ENCODE data around the gene NT5C1A.

NT5C1A gene

DNA sequence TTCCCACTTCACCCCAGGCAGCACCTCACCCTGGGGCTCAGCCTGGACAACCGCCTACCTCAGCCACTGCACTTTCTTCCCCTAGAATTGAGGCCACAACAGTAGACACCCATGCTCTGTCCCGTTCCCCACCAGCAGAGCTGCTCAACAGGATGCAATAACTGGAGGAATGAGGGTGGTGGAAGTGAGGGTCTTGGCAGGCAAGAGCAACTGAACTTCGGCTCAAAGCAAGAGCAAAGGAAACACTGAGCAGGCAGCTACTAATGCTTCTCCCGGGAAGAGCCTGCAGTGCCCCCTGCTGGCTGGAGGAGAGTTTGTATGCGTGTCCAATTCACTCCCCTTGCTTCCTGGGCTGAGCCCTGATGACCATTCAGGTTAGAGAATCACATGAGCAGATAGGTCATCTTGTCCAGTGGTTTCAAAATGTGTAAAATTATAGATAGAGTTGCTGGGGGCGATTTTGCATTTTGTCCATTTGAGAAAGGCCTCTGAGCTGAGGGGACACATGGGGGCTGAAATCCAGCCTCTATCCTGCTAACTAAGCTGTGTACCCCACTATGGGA is 13.9 kb downstream of the NT5C1A start:
- DNase-seq, result peak; percentile 68

DNA sequence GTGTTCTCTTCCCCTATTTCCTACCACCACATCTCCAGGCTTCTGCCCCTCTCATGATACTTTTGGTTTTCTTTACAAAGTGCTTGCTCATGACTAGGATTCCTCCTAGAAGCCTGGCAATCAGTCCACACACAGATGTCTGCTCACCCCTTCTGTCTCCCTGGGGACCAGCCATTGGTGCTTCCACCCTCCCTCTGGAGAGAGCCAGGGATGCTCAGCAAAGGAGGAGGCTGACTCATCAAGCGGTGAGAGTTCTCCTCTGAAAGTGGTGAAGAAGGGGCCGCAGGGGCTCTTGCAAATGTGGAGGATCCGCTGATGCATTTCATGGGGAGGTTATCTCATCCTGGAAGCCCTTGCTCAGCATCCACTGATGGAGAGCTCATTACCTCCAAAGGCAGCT is 14.5 kb downstream of the NT5C1A start:
- no peak for DNase-seq

DNA sequence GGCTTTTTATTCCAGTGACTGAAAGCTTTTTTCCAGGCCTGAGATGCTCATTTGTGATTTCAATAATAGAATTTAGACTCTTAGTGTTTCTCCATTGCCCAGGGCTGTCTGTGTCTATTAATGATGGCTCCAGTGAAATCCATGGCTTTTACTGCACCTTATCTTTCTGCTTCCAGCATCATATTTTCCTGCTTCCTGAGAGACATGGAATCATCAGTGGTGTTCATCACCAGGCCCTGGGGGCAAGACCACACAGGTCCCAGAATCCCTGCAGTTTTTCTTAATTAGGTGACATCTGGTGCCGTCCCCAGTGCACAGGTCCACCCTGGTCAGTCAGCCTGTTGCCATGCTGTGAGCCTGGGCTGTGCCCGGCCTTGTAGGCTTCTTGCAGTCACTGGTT is 15.5 kb downstream of the NT5C1A start:
- no peak for DNase-seq

DNA sequence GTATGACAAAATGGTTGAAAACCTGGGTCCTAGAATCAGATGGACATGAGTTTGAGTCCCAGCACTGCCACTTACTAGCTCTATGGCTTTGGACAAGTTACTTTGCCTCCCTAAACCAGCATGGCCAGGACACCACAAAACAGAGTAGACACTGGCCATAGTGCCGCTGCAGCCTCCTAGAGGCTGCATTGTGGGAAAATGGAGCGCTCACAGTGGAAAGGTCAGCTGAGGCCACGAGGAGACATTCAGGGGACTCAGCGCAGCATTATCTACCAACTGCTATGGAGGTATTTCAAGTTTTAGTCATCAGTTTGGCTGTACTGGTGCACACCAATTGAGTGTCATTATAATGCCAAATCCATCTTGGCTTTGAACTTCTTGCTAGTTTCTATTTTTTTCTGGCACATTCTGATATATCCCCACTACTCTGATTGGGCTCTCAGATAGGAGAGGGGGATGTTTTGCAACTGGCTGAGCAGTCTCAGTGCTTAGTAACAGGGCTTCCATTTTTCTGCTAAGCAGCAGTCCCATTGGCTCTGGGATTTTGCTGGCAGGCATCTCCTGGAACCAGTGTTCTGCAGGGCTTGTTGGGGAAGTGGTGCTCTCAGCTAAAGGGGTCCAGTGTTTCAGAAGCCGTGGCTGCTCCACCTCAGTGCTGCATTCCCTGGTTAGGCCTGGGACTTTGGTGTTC is 16.2 kb downstream of the NT5C1A start:
- no peak for DNase-seq

DNA sequence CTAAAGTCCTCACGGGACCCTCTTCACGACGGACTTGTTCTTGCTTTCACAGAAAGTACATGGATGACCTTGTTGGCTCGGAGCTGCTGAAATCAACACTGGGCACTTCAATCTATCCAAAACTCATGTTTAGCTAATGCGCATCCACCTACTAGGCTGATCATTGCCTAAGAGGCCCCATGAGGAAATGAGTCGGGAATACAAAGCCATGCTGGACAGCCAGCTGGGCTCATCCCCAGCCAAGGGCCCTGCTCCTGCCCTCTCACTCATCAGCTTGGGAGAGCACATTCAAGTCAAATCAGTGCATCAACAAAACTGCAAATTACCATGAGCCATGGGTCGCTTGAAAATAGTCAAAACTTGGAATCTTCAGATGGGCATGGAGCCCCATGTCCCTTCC is 17.6 kb downstream of the NT5C1A start:
- DNase-seq, result no peak

DNA sequence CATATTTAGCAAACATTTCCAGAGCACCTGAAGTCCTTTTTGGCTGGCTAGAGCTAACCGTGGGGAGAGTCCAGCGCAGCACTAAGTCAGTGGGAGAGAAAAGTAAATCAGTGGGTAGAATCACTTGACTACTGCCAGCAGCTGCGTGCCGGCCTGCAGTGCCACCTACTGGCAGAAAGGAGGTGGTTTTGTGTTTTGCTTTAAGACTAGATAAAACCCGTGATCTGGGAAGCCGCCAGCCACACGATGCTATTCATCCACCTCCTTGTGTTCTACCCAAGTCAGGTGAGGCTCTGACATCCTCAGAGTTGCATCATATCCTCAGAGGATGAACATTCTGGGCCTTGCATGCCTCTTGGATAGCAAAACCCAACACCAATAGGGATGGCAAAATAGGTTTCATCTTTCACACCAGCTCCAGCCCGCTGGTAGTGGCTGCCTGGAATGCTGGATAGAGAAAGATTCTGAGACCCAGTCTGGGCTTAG is 18.3 kb downstream of the NT5C1A start:
- peak; percentile 76 for DNase-seq

DNA sequence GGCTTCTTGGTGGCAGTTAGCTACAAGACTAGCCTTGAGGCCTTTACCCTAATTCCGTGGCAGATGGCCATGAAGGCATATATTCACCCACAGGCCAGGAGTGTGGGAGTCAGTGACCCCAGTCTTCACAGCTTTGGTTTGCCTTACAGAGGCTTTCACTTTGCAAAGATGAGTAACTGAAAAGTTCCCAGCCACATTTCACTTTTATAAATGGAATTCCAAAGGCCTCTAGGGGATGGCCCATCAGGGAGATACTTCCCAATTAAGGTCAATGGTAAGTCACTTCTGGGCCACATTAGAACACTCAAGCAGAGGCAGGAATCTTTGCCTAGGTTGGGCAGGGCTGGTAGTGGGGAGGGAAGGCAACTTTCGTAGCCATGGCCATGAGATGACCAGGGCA is 19.4 kb downstream of the NT5C1A start:
- no peak for DNase-seq

DNA sequence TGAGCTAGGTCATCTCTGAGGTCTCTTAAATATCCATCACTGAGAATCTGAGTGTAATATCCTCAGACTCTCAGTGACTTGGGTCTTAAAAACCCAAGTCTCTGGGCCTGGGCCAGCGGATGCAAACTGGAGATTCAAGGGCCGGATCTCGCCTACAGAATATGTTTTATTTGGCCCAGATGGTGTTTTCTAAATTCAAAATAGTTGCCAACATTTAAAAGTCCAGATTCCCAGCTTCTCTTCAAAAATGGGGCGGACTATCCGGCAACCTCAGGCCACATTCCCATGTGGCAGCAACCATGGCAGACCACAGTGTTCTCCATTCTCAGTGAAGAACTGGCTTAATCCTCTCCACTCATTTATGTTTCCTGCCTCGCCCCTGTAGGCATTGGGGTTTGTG is 19.8 kb downstream of the NT5C1A start:
- DNase-seq, result no peak

DNA sequence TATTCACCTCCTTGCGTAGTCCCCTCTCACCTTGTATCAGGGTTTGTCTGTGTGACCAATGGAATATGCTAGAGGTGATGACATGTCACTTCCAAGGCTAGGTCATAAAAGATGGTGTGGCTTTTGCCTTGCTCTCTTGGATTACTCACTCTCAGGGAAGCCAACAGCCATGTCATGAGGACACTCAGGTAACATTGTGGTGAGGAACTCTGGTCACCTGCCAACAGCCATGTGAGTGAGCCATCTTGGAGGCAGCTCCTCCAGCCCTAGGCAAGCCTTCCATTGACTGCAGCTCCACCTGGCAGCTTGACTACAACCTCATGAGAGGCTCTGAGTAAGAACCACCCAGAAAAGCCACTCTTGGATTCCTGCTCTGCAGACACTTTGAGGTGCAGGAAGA is 21.5 kb downstream of the NT5C1A start:
- DNase-seq, result no peak

DNA sequence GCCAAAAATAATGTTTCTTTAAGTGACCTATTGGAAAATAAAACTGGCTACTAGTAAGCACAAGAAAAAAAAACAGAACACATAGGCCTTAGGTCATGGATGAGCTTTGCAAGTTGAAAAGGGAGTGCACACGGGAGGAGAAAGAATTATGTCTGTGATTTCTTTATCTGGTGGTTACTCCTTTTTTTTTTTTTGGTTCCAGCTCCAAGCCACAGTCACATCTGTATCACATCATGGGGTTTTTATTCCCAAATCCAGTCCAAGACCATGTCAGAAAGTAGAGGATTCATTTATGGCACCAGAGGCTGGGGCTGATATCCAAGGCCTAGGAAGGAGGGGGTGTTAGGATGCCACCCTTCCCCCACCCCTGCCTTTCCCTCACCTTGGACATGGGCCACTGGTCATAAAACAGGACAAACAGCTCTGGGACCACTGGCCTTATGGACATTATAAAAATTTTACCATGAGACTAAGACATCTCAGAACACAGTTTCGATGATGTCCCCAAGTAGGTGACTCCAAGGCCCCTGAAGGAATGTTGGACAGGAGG is 22.2 kb downstream of the NT5C1A start:
- DNase-seq, result no peak

DNA sequence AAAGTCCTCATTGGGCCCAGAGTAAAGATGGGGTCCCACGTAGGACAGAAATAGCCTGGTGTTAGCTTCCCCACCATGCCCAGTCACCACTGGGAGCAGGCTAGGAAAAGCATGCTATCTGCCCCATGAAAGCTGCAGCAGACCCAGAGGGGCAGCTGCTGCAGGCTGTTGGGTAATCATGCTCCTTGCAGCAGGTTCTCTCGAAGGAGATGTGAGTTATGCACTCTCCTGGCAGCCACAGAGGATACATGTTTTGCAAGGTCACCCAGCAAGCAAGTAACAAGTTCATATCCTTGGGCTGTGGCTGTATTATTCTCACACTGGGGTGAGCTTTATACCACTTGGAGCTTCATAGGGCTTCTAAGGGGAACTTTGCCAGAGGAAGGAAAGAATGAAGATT is 23.4 kb downstream of the NT5C1A start:
- DNase-seq, result no peak

DNA sequence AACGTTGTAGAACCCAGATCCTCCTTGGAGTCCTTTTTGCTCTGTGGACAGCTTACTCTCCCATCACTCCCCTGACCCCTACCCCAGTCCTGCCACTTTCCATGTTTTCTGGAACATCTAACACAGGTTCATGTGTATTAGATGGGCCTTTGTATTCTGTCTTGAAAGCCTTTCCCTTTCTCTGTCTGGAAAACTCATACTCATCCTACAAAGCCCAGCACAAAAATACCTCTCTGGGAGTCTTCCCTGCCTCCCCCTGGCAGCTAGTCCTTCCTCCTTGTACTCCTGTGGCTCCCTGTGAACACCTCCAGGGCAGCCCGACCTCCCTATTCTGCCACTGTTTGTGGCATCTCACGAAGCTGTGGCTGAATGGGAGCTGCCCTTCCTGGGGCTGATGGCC is 24.7 kb downstream of the NT5C1A start:
- DNase-seq, result no peak

DNA sequence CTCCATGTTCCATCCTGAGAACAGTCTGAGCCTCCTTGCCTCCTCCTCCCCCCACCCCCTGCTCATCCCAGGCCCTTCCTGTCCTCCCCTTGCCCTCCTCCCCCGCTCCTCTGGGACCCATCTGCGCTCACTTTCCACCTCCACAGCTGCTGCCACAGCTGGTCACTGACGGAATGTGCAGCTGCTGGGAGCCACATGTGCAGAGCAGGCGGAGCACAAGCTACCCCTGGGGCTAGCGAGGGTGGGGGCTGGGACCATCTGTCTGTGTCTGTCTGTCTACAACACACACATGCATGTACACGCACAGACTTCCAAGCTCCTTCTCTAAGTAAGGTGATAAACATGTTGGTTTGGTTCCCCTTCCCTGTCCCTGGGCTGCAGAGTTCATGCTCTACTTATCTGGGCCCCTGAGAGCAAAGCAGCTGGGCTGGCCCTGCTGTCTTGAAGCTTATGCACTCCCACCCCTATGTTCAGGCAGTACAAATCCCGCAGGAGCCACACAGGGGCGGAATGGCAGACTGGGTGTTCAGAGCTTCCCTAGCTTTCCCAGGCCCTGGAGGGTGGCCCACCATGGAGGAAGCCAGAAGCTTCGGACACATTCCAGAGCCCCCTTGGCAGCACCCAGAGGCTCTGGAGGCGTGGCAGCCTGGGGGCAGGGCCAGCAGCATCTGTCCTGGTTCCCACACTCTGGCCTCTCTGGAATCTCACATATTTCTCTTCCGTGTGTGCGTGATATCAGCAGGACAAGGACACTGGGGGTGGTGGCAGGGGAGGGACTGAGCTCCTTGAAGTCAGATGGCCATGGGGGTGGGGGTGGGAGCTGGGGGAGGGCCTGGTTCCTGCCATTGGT is 25.4 kb downstream of the NT5C1A start:
- DNase-seq, result no peak

DNA sequence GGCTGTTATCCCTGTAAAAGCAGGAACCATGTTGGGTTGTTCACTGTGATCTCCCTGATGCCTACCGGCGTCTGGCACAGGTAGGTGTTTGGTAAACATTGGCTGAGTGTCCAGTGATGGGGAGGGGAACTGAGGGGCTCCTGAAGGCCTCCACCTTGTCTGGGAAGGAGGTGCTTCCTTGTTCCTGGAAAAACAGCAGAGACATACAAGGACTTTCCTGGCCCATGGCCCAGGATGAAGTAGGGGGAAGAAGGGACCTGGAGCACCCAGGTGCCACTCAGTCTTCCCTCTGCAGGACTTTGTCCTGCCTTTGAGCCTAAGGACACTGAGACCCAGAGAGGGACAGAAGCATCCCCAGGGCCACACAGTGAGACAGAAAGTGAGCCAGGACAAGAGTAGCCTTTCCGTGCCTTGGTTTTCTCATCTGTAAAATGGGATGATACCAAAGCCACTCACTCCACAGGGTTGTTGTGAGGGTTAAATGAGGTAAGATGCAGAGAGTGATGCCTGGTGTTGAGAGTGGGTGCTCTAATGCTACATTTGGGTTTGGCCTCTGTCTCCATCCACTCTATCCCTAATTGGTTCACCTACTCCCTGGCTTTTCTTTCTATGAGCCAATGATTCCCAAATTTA is 26.4 kb downstream of the NT5C1A start:
- no peak for DNase-seq

DNA sequence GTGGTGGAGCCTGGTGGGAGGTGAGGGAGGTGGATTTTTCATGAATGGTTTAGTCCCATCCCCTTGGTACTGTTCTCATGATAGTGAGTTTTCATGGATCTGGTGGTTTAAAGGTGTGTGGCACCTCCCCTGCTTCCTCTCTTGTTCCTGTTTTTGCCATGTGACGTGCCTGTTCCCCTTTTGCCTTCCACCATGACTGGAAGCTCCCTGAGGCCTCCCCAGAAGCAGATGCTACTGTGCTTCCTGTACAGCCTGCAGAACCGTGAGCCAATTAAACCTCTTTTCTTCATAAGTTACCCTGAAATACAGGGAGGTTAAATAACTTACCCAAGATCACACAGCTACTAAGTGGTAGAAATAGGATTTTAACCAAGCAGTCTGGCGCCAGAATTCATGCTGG is 28.2 kb downstream of the NT5C1A start:
- DNase-seq, result no peak

DNA sequence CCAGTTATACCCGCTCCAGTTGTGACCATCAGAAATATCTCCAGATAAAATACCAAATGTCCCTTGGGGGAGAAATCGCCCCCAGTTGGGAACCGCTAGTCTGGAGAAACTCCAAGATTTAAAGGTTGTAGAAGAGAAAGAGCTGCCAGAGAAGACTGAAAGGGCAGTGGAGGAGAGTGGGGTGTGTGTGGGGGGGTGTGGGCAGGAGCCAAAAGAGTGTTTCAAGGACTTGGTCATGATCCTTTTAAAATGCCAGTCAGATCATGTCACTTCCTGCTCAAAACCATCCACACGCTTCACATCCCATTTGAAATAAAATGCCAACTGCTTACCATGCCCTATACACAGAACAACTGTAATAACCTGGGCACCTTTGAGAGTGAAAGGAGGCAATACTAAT is 29.1 kb downstream of the NT5C1A start:
- no peak for DNase-seq

DNA sequence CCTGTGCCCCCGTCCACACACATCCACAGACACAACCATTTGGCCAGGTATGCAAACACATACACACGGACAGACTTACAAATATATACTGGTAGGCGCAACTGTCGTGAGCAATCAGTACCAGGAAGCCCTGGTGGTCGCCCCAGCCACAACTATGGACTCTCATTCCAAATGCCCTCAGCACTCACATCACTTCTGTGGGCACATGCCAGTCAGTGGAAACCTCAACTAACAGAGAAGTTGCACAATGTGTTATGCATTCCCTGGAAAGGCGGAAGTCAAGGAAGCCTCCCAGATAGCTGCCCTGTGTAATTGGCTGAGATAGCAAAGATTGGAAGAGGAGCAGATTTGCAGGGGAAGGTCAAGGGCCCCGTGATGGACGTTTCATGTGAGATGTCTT is 31.0 kb downstream of the NT5C1A start:
- no peak for DNase-seq

DNA sequence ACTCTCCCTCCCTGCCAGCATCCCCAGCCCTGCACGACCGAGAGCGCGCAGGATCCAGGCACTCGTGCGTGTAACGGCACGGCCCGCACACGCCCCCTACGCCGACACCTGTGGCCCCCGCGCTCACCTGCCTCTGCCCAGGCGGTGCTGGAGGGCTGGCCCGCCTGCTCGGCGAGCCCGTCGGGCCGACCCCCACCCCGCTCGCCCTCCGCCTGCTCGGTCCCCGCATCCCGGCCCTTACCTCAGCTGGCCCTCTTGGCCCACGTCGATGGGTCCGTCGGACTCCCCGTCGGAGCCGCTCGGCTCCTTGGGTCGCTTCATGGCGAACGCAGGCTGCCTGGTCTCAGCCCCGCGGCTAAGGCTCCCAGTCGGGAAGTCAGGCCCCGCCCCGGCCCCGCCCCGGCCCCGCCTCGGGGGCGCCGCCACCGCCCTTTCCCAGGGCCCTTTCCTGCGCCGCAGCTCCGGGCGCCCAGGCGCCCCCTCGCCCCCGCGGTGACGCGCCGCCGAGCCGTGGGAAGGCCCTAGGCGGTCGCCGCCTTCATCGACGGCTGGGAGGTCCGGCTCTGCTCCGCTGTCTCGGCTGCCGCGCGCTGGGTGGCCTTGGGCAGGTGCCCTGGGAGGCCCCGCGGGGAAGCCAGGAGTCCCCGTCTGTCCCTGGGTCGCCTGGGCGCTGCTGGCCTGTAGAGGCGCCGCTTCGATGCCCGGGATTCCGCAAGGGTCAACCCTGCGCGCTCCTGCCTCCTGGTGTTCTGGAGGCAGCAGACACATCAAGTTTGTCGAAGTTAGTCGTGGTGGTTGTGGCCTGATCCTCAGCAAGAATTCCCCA is 32.4 kb downstream of the NT5C1A start, which contains the start of gene HEYL:
Gene HEYL (minus strand): TSS at position 339 of the 826 bp plus-strand sequence. CDS start 18 bp downstream, at position 321.
- peak; percentile 60 for DNase-seq

DNA sequence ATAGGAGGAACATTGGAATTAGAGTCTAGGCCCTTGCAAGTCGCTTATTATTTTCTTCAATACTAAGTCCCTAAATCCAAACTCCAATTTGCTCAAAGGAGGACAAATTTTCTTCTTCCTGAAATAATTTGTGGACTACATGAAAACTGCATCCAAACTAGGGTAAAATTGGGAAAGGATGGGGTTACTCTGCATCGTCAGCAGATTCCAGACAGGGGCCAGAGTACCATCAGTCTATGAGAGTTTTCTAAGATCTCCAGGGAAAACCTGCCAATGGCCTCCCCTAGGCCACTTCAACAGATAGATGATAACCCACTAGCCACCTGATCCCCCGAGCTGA is 33.0 kb downstream of the NT5C1A start:
- no peak for DNase-seq

DNA sequence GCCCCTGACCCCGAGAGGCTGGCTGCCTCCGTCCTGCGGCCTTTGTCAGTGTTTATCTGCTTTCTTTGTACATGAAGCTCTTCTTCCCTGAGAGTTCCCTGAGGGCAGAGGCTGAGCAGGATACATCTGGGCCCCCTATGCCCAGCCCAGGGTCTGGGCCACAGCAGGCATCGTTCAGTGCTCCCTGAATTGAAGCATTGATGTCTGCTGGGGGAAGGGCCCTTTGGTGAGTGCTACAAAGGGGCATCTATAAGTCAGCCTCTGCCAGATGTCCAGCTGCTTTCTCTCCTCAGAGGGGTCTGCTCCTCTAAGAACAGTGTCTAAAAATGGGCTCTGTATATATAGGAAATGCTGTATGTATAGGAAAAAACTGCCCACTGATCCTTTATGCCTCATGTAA is 34.5 kb downstream of the NT5C1A start:
- DNase-seq, result no peak

DNA sequence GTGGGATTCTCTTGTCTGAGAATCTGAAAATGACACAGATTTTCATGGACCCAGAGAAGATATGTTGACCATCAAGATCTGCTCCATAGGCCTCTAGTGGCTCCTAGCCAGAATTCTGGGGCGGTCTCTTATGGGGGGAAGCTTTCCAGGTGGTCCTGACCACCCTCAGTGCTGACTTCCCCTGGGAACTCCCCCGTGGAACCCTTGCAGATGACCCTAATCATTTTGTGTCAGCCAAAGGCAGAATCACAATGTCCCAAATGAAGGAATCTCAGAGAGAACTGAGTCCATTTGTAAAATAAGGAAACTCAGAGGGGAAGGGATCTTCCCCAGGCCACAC is 36.1 kb downstream of the NT5C1A start:
- DNase-seq, result no peak

DNA sequence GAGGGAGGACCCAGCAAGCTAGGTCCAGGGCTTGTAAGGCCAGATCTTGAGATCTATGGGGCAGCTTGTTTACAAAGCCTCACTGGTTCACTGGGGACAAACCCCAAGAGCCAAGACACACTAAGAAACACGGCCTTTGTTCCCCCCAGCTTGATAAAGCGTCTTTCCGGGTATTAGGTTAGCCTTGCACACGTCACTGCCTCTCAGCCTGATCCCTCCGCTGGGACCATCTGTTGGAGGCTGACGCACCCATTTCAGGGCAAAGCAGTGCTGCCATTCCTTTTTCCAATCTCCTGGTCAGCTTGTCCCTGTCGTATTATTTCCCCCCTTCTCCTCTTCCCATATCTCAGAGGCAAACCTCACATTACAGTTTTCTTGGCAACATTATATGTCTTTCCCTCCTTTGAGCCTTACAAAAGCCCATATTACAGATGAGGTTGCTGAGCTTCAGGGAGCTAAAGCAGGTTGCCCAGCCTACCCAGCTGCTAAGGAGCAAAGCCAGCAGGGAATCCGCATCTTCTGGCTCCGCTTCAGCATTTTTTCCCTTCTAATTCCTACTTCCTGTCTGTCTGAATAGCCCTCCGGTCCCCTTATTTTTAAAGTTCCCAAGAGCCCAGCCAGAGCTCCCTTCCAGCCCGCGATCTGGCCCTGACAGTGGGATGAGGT is 36.6 kb downstream of the NT5C1A start:
- no peak for DNase-seq

Data from CD4-positive, alpha-beta T cell treated with Interleukin-17A for 1 hour (primary cell).